Measurements from ENCODE around the gene RHOF.

DNA sequence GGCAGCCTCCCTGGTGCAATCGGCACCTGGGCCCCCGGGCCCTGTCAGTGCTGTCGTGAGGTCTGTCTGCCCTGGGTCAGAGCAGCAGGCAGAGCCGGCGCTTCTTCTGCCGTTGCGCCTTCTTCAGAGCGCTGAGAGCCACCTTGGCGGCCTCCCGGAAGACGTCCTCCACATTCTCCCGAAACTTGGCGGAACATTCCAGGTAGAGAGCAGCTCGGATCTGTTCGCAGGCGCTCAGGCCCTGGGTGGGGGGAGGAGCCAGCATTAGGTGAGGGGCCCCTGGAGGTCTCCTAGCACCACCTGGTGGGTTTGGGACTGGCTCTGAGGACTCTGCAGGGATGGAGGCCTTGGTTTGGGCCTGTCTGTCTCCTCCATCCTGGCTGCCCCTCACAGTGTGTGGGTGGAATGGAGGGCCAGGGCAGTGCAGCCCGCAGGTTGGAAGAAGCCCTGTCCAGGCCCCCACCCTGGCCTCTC lies 14.0 kb downstream of the RHOF start:
- TF ChIP-seq, protein P1, sequence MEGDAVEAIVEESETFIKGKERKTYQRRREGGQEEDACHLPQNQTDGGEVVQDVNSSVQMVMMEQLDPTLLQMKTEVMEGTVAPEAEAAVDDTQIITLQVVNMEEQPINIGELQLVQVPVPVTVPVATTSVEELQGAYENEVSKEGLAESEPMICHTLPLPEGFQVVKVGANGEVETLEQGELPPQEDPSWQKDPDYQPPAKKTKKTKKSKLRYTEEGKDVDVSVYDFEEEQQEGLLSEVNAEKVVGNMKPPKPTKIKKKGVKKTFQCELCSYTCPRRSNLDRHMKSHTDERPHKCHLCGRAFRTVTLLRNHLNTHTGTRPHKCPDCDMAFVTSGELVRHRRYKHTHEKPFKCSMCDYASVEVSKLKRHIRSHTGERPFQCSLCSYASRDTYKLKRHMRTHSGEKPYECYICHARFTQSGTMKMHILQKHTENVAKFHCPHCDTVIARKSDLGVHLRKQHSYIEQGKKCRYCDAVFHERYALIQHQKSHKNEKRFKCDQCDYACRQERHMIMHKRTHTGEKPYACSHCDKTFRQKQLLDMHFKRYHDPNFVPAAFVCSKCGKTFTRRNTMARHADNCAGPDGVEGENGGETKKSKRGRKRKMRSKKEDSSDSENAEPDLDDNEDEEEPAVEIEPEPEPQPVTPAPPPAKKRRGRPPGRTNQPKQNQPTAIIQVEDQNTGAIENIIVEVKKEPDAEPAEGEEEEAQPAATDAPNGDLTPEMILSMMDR (conservative IDR thresholded peaks at IDR 0.05 in 1 of 2, IDR thresholded peaks at IDR 0.05 in 1 of 2; ENCODE audit: low read depth in 1 of 2, low read length in 2 of 2): no peak
- TF ChIP-seq EZH2 (IDR thresholded peaks at IDR 0.05; ENCODE audit: low read length, missing control alignments): no peak

Data from fibroblast of lung (primary cell).